ENCODE data around the gene MYDGF. TPM values are rescaled to one million over a fixed set of nuclear protein-coding genes. Genes with fewer than 3 reads are reported as not detected.
A peak's percentile ranks its signal among the peaks of the same experiment; 100 is the strongest.

Gene MYDGF
- total and polyA plus RNA-seq, 2 of the 13 experiments (the other 11 are each of a cell fraction or from before 2014, with no cell fraction given) = 116 to 198 TPM

DNA sequence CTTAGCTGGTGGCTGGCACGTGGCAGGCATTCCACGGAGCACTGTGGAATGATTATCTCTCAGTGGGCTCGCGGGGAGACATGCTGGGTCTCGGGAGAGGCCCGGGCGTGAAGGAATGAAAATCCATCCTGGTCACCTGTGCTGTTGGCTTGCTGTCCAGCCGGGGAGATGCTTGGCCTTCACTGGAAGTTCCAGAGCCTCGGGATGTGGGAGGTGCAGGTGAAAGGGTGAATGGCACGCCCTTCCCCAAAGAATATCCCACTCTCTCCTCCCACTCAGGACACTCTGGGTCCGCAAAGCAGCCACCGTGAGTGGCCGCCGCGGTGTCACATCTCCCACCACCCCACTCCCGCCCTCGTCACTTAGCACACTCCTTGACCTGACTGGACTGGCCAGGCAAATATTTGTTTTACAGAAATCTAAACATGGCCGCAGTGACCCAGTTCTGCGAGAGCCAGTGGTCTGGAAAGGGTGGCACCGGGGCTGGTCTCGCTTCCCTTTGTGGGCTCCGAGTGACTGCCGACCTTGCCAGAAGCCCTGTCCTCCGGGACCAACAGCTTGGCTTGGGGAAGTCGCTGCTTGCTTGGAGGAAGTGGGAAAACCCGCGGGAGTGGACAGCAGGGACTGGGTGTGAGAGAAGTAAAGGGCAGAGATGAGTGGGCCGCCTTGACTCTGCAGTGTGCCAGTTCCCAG lies 45.5 kb upstream of the MYDGF start (continued):
- TF ChIP-seq, protein P1, sequence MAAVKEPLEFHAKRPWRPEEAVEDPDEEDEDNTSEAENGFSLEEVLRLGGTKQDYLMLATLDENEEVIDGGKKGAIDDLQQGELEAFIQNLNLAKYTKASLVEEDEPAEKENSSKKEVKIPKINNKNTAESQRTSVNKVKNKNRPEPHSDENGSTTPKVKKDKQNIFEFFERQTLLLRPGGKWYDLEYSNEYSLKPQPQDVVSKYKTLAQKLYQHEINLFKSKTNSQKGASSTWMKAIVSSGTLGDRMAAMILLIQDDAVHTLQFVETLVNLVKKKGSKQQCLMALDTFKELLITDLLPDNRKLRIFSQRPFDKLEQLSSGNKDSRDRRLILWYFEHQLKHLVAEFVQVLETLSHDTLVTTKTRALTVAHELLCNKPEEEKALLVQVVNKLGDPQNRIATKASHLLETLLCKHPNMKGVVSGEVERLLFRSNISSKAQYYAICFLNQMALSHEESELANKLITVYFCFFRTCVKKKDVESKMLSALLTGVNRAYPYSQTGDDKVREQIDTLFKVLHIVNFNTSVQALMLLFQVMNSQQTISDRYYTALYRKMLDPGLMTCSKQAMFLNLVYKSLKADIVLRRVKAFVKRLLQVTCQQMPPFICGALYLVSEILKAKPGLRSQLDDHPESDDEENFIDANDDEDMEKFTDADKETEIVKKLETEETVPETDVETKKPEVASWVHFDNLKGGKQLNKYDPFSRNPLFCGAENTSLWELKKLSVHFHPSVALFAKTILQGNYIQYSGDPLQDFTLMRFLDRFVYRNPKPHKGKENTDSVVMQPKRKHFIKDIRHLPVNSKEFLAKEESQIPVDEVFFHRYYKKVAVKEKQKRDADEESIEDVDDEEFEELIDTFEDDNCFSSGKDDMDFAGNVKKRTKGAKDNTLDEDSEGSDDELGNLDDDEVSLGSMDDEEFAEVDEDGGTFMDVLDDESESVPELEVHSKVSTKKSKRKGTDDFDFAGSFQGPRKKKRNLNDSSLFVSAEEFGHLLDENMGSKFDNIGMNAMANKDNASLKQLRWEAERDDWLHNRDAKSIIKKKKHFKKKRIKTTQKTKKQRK (IDR thresholded peaks at IDR 0.05; ENCODE audit: low read length) = no peak
- TF ChIP-seq ZNF460 (CRISPR knock-in tag; IDR thresholded peaks at IDR 0.05; ENCODE audit: borderline replicate concordance) = no peak; the same call in 1 of the 2 replicates
- no peak for TF ChIP-seq KDM5B (CRISPR knock-in tag; IDR thresholded peaks at IDR 0.05; ENCODE audit: borderline replicate concordance)
- no peak for TF ChIP-seq TCF12 (IDR thresholded peaks at IDR 0.05)
- no peak for TF ChIP-seq TCF12 (CRISPR knock-in tag; IDR thresholded peaks at IDR 0.05)
- TF ChIP-seq, protein P2, sequence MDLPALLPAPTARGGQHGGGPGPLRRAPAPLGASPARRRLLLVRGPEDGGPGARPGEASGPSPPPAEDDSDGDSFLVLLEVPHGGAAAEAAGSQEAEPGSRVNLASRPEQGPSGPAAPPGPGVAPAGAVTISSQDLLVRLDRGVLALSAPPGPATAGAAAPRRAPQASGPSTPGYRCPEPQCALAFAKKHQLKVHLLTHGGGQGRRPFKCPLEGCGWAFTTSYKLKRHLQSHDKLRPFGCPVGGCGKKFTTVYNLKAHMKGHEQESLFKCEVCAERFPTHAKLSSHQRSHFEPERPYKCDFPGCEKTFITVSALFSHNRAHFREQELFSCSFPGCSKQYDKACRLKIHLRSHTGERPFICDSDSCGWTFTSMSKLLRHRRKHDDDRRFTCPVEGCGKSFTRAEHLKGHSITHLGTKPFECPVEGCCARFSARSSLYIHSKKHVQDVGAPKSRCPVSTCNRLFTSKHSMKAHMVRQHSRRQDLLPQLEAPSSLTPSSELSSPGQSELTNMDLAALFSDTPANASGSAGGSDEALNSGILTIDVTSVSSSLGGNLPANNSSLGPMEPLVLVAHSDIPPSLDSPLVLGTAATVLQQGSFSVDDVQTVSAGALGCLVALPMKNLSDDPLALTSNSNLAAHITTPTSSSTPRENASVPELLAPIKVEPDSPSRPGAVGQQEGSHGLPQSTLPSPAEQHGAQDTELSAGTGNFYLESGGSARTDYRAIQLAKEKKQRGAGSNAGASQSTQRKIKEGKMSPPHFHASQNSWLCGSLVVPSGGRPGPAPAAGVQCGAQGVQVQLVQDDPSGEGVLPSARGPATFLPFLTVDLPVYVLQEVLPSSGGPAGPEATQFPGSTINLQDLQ (CRISPR knock-in tag; IDR thresholded peaks at IDR 0.05) = 0 out of 2 replicates have a peak, but pooled peaks have one; percentile 41
- TF ChIP-seq ZNF20 (CRISPR knock-in tag; IDR thresholded peaks at IDR 0.05) = no peak
- TF ChIP-seq MXI1 (IDR thresholded peaks at IDR 0.05; ENCODE audit: borderline replicate concordance, low read depth, low read length) = no peak
- TF ChIP-seq KLF9 (CRISPR knock-in tag; IDR thresholded peaks at IDR 0.05; ENCODE audit: low read depth) = no peak
- TF ChIP-seq TEAD3 (CRISPR knock-in tag; optimal IDR thresholded peaks at IDR 0.05; ENCODE audit: borderline replicate concordance) = peak; percentile 47
- TF ChIP-seq PAWR (CRISPR knock-in tag; IDR thresholded peaks at IDR 0.05; ENCODE audit: borderline replicate concordance) = no peak
- no peak for TF ChIP-seq ZBTB21 (CRISPR knock-in tag; IDR thresholded peaks at IDR 0.05)
- no peak for TF ChIP-seq ZFP1 (CRISPR knock-in tag; IDR thresholded peaks at IDR 0.05)
- no peak for TF ChIP-seq ZNF276 (CRISPR knock-in tag; IDR thresholded peaks at IDR 0.05; ENCODE audit: low read depth)
- TF ChIP-seq ZNF34 (CRISPR knock-in tag; IDR thresholded peaks at IDR 0.05; ENCODE audit: borderline replicate concordance) = no peak
- no peak; the same call in 1 of the 2 replicates for TF ChIP-seq ZFX (CRISPR knock-in tag; IDR thresholded peaks at IDR 0.05; ENCODE audit: low read depth)
- no peak for TF ChIP-seq NFYB (CRISPR knock-in tag; IDR thresholded peaks at IDR 0.05)

All from HepG2 (cell line).